Neural crest cell (in vitro differentiated cells): ENCODE results near the gene FBXW11. TPM values are rescaled to one million over a fixed set of nuclear protein-coding genes. Genes with fewer than 3 reads are reported as not detected.

ENCODE experiments used
- DNase-seq: peaks from one replicate; pipeline ENCODE4 v3.0.0; 2021; ENCODE audit warnings: low read depth, mixed read lengths, low spot score
- H3K27ac Mint-ChIP-seq: one replicate; pipeline ENCODE4 v1.8.0; 2021; ENCODE audit warnings: mild to moderate bottlenecking, mixed read lengths; ENCODE audit not compliant: unreplicated experiment
- H3K27me3 Mint-ChIP-seq: 2 replicates; pipeline ENCODE4 v1.8.0; 2021; ENCODE audit warnings: low read depth, mild to moderate bottlenecking, mixed read lengths
- H3K36me3 Mint-ChIP-seq: 2 replicates; pipeline ENCODE4 v1.8.0; 2021; ENCODE audit warnings: low read depth, mild to moderate bottlenecking, mixed read lengths
- H3K4me1 Mint-ChIP-seq: 2 replicates; pipeline ENCODE4 v1.8.0; 2021; ENCODE audit warnings: mixed read lengths
- H3K4me3 Mint-ChIP-seq: one replicate; pipeline ENCODE4 v1.8.0; 2021; ENCODE audit warnings: mild to moderate bottlenecking, mixed read lengths
- H3K9me3 Mint-ChIP-seq: 2 replicates; pipeline ENCODE4 v1.8.0; 2021; ENCODE audit warnings: mixed read lengths
- total RNA-seq: library from RNA; stranded (reverse); gene quantifications from 2 replicates; pipeline ENCODE4 v1.2.1, GENCODE V29; 2021
- TF ChIP-seq, protein P1 (sequence below): fragments of 200-600 bp; sonication (generic); conservative IDR thresholded peaks from 2 replicates; pipeline ENCODE4 v1.5.0; 2021; ENCODE audit warnings: antibody characterized with exemption, mild to moderate bottlenecking

Gene FBXW11
- total RNA-seq, 1 donor from 2014 or later = 66.6 TPM

DNA sequence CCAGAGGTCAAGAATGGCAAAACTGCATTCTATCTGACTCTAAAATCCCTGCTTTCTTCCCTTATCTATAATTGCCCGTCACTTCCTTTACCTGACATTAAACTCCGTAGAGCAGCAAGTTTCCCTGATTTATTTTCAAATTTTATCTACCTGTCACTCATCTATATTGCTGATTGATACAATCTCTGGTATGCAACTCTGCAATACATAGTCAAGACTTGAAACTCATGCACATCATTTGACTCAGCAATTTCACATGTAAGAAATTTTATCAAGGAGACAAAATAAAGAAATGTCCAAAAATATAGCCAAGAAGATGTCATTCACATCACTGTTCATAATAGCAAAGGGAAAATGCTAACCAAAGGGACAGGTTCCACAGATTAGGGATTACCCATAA, 39.5 kb downstream of the FBXW11 start:
- TF ChIP-seq, protein P1, sequence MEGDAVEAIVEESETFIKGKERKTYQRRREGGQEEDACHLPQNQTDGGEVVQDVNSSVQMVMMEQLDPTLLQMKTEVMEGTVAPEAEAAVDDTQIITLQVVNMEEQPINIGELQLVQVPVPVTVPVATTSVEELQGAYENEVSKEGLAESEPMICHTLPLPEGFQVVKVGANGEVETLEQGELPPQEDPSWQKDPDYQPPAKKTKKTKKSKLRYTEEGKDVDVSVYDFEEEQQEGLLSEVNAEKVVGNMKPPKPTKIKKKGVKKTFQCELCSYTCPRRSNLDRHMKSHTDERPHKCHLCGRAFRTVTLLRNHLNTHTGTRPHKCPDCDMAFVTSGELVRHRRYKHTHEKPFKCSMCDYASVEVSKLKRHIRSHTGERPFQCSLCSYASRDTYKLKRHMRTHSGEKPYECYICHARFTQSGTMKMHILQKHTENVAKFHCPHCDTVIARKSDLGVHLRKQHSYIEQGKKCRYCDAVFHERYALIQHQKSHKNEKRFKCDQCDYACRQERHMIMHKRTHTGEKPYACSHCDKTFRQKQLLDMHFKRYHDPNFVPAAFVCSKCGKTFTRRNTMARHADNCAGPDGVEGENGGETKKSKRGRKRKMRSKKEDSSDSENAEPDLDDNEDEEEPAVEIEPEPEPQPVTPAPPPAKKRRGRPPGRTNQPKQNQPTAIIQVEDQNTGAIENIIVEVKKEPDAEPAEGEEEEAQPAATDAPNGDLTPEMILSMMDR = no peak
- no peak for DNase-seq
- Mint-ChIP-seq H3K27me3 (no peaks in the 10 kb centered on the region), H3K4me3 (no peak overlapping the region), H3K9me3 (no peaks in the 10 kb centered on the region), H3K4me1 (peaks cover 50% of the 10 kb centered on the region), H3K27ac (no peak overlapping the region), H3K36me3 (no peaks in the 10 kb centered on the region)

DNA sequence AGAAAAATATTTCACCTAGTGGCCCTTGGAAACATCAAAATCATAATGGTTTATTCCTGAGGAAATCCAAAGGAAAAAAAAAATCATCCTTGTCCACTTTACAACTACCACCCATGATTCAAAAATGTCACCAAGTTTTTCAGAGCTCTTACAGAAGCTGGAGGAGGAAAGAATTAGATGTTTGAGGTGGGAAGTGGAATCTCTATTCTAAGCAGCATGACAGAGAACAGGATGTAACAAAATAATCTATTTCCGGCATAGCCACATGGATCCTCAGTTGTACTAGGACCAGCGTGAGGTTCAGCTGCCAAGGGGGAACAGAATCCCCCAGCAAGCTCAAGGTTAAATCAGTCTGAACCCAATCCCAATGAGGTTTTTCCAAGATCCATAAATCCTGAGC, 40.2 kb downstream of the FBXW11 start:
- Mint-ChIP-seq H3K4me1 (peaks cover 47% of the 10 kb centered on the region), H3K27ac (no peak overlapping the region), H3K27me3 (no peaks in the 10 kb centered on the region), H3K9me3 (no peaks in the 10 kb centered on the region), H3K36me3 (no peaks in the 10 kb centered on the region), H3K4me3 (no peak overlapping the region)
- no peak for DNase-seq
- TF ChIP-seq, protein P1 = no peak

DNA sequence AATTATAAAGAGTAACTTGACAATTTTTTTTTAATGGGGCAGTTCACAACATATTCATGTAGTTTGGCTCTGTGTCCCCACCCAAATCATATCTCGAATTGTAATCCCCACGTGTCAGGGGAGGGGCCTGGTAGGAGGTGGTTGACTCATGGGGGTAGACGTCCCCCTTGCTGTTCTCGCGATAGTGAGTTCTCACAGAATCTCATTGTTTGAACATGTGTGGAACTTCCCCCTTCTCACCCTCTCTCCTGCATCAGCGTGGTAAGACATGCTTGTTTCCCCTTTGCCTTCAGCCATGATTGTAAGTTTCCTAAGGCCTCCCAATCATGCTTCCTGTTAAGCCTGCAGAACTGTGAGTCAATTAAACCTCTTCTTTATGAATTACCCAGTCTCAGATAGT, 40.7 kb downstream of the FBXW11 start:
- H3K36me3 Mint-ChIP-seq = no peaks in the 10 kb centered on the region
- no peaks in the 10 kb centered on the region for H3K27me3 Mint-ChIP-seq
- H3K4me3 Mint-ChIP-seq = no peak overlapping the region
- no peaks in the 10 kb centered on the region for H3K9me3 Mint-ChIP-seq
- no peak for DNase-seq
- H3K4me1 Mint-ChIP-seq = peaks cover 42% of the 10 kb centered on the region
- TF ChIP-seq, protein P1 = no peak
- no peak overlapping the region for H3K27ac Mint-ChIP-seq

DNA sequence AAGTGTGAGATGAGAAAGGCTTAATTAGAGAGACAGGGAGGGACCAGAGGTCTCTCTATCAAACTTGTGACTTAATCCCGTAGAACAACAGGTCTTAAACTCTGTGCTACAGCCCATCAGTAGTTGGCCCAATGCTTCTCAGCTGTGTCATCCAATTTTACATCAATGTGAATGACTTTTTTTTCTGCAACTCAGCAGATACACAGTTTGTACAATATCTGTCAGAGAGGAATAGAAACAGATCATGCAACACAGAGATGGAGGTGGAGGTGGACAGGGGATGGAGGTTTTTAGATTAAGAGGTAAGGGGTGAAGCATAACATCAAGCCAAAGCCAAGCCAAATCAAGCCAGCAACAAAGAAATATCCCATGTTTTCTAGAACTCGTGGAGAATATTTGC, 43.0 kb downstream of the FBXW11 start:
- Mint-ChIP-seq H3K36me3 (no peaks in the 10 kb centered on the region), H3K27me3 (no peaks in the 10 kb centered on the region), H3K27ac (no peak overlapping the region), H3K4me1 (peaks cover 32% of the 10 kb centered on the region), H3K4me3 (no peak overlapping the region), H3K9me3 (no peaks in the 10 kb centered on the region)
- TF ChIP-seq, protein P1 = no peak
- no peak for DNase-seq

DNA sequence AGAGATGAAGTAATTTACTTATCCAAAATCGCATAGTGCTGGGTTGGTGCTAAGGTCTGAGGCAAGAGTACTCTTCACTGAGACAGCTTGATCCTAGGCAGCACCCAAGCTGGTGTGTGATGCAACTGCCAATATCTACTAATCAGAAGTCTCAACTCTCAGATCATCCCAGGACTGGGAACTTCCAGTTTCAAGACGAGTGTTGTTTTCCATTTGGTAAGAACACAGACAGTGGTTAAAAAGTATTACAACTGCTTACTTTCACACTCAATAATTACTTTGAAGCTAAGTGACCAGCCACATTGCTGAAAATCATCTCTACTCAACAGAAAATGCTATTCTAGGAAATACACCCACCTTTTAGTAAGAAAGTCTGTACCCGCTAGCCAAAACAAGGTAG, 45.3 kb downstream of the FBXW11 start:
- Mint-ChIP-seq H3K4me3 (no peak overlapping the region), H3K27me3 (no peaks in the 10 kb centered on the region), H3K9me3 (no peaks in the 10 kb centered on the region), H3K36me3 (no peaks in the 10 kb centered on the region), H3K4me1 (peaks cover 39% of the 10 kb centered on the region), H3K27ac (no peak overlapping the region)
- TF ChIP-seq, protein P1 = no peak
- no peak for DNase-seq
